H9 (cell line): ENCODE data around the gene ABCF1. TPM values are rescaled to one million over a fixed set of nuclear protein-coding genes. Genes with fewer than 3 reads are reported as not detected.

ENCODE experiments used
- DNase-seq: peaks from one replicate; pipeline ENCODE4 v3.0.0-alpha.2; 2017
- H2AFZ ChIP-seq: one replicate; pipeline ENCODE4 v1.6.1; 2013; ENCODE audit warnings: mild to moderate bottlenecking, low read length, control low read depth, moderate library complexity
- H2AK5ac ChIP-seq: 2 replicates; pipeline ENCODE4 v1.6.1; 2013; ENCODE audit warnings: low read length, control low read depth, mixed read lengths; ENCODE audit not compliant: insufficient read length
- H2BK120ac ChIP-seq: one replicate; pipeline ENCODE4 v1.6.1; 2013; ENCODE audit warnings: low read depth, mild to moderate bottlenecking, low read length, control low read depth, inconsistent platforms; ENCODE audit not compliant: poor library complexity, severe bottlenecking
- H2BK12ac ChIP-seq: 2 replicates; pipeline ENCODE4 v1.6.1; 2013; ENCODE audit warnings: low read length, control low read depth, mixed read lengths, low read depth; ENCODE audit not compliant: insufficient read length
- H2BK15ac ChIP-seq: 2 replicates; pipeline ENCODE4 v1.6.1; 2013; ENCODE audit warnings: low read depth, low read length, control low read depth
- H2BK20ac ChIP-seq: one replicate; pipeline ENCODE4 v1.6.1; 2013; ENCODE audit warnings: low read depth, mild to moderate bottlenecking, low read length, control low read depth, inconsistent platforms; ENCODE audit not compliant: poor library complexity, severe bottlenecking
- H2BK5ac ChIP-seq: 2 replicates; pipeline ENCODE4 v1.6.1; 2013; ENCODE audit warnings: low read length, control low read depth, mixed read lengths; ENCODE audit not compliant: insufficient read length
- H3K14ac ChIP-seq: 2 replicates; pipeline ENCODE4 v1.6.1; 2013; ENCODE audit warnings: low read length, control low read depth; ENCODE audit not compliant: insufficient read depth
- H3K18ac ChIP-seq: 2 replicates; pipeline ENCODE4 v1.6.1; 2013; ENCODE audit warnings: low read depth, mild to moderate bottlenecking, mixed read lengths, low read length, control low read depth; ENCODE audit not compliant: insufficient read length
- H3K23ac ChIP-seq: 2 replicates; pipeline ENCODE4 v1.6.1; 2013; ENCODE audit warnings: low read length, control low read depth, mixed read lengths, low read depth; ENCODE audit not compliant: insufficient read length
- H3K23me2 ChIP-seq: 2 replicates; pipeline ENCODE4 v1.6.1; 2013; ENCODE audit warnings: low read depth, mild to moderate bottlenecking, mixed read lengths, low read length, control low read depth; ENCODE audit not compliant: insufficient read length, poor library complexity, severe bottlenecking
- H3K27ac ChIP-seq: 2 replicates; pipeline ENCODE4 v1.5.1; 2013; ENCODE audit warnings: low read length, control low read depth, mixed read lengths, low read depth; ENCODE audit not compliant: insufficient read length
- H3K27me3 ChIP-seq: 2 replicates; pipeline ENCODE4 v1.6.1; 2013; ENCODE audit warnings: low read length, control low read depth, inconsistent platforms; ENCODE audit not compliant: insufficient read depth
- H3K4ac ChIP-seq: 2 replicates; pipeline ENCODE4 v1.6.1; 2013; ENCODE audit warnings: low read depth, mild to moderate bottlenecking, control low read depth, inconsistent platforms, low read length, moderate library complexity
- H3K4me1 ChIP-seq: 2 replicates; pipeline ENCODE4 v1.6.1; 2013; ENCODE audit warnings: low read length, control low read depth, inconsistent platforms; ENCODE audit not compliant: insufficient read depth
- H3K4me2 ChIP-seq: 2 replicates; pipeline ENCODE4 v1.6.1; 2013; ENCODE audit warnings: low read length, control low read depth, mixed read lengths; ENCODE audit not compliant: insufficient read length, insufficient read depth
- H3K56ac ChIP-seq: 2 replicates; pipeline ENCODE4 v1.6.1; 2013; ENCODE audit warnings: low read depth, mild to moderate bottlenecking, mixed read lengths, low read length, control low read depth; ENCODE audit not compliant: insufficient read length
- H3K79me1 ChIP-seq: 2 replicates; pipeline ENCODE4 v1.6.1; 2013; ENCODE audit warnings: low read depth, mild to moderate bottlenecking, moderate library complexity, low read length, control low read depth, inconsistent platforms; ENCODE audit not compliant: insufficient read depth, poor library complexity, severe bottlenecking
- H3K79me2 ChIP-seq: 2 replicates; pipeline ENCODE4 v1.6.1; 2013; ENCODE audit warnings: low read length, control low read depth, inconsistent platforms; ENCODE audit not compliant: insufficient read depth
- H3K9ac ChIP-seq: 2 replicates; pipeline ENCODE4 v1.6.1; 2013; ENCODE audit warnings: low read length, control low read depth, mixed read lengths; ENCODE audit not compliant: insufficient read length; ENCODE audit errors: extremely low read depth
- H3K9me3 ChIP-seq: one replicate; pipeline ENCODE4 v1.6.1; 2013; ENCODE audit warnings: low read depth, low read length, inconsistent platforms; ENCODE audit not compliant: control insufficient read depth
- H3T11ph ChIP-seq: one replicate; pipeline ENCODE4 v1.6.1; 2013; ENCODE audit warnings: mild to moderate bottlenecking, low read length, control low read depth, inconsistent platforms
- H4K20me1 ChIP-seq: one replicate; pipeline ENCODE4 v1.6.1; 2013; ENCODE audit not compliant: control insufficient read depth, insufficient read length, insufficient read depth
- H4K5ac ChIP-seq: 2 replicates; pipeline ENCODE4 v1.6.1; 2013; ENCODE audit warnings: low read depth, mild to moderate bottlenecking, mixed read lengths, low read length, control low read depth; ENCODE audit not compliant: insufficient read length
- H4K8ac ChIP-seq: replicated peaks from 2 replicates; pipeline ENCODE4 v1.6.1; 2013; ENCODE audit warnings: low read length, control low read depth, mixed read lengths, low read depth; ENCODE audit not compliant: insufficient read length
- H4K91ac ChIP-seq: 2 replicates; pipeline ENCODE4 v1.6.1; 2013; ENCODE audit warnings: low read depth, mild to moderate bottlenecking, moderate library complexity, mixed read lengths, low read length, control low read depth; ENCODE audit not compliant: insufficient read length
- H3K27ac Mint-ChIP-seq, 3 experiments: 2 replicates in 2 of 3; 3 replicates in 1 of 3; pipeline ENCODE4 v1.8.0; 2020 to 2021; ENCODE audit warnings: mixed read lengths in 3 of 3, mild to moderate bottlenecking in 1 of 3, moderate library complexity in 1 of 3
- H3K27me3 Mint-ChIP-seq: 2 replicates; pipeline ENCODE4 v1.8.0; 2021; ENCODE audit warnings: low read depth, mild to moderate bottlenecking, moderate library complexity, mixed read lengths
- H3K36me3 Mint-ChIP-seq, 3 experiments: 2 replicates in 2 of 3; 3 replicates in 1 of 3; pipeline ENCODE4 v1.8.0; 2020 to 2021; ENCODE audit warnings: low read depth in 3 of 3, mixed read lengths in 3 of 3; ENCODE audit not compliant: insufficient read depth in 1 of 3
- H3K4me1 Mint-ChIP-seq, 2 experiments: 2 replicates each; pipeline ENCODE4 v1.8.0; 2020; ENCODE audit warnings: mixed read lengths in 2 of 2
- H3K4me3 Mint-ChIP-seq, 2 experiments: 2 replicates in 1 of 2; 3 replicates in 1 of 2; pipeline ENCODE4 v1.8.0; 2020 to 2021; ENCODE audit warnings: mild to moderate bottlenecking in 2 of 2, mixed read lengths in 2 of 2, moderate library complexity in 1 of 2
- H3K9me3 Mint-ChIP-seq, 2 experiments: 2 replicates in 1 of 2; 3 replicates in 1 of 2; pipeline ENCODE4 v1.8.0; 2020; ENCODE audit warnings: mild to moderate bottlenecking in 2 of 2, mixed read lengths in 2 of 2, moderate library complexity in 1 of 2
- CTCF ChIP-seq: fragments of 200-600 bp; sonication (generic); conservative IDR thresholded peaks from 3 replicates; pipeline ENCODE4 v1.8.0; 2021; ENCODE audit warnings: antibody characterized with exemption, mild to moderate bottlenecking
- WGBS: extraction: QIAGEN DNeasy Blood & Tissue Kit; methylation state at CpG from one replicate; pipeline ENCODE4 v1.1.7; 2013; ENCODE audit warnings: missing lambda C conversion rate, low lambda C conversion rate, mixed read lengths; ENCODE audit not compliant: insufficient read length; ENCODE audit errors: extremely low coverage; 5-methylcytosine and 5-hydroxymethylcytosine counted together
- total RNA-seq: library from RNA; stranded (reverse); gene quantifications from 2 replicates; pipeline ENCODE4 v1.2.1, GENCODE V29; 2021

The ABCF1 gene
- total RNA-seq, 1 experiment from 2014 or later: 118 TPM

- no peaks in the 10 kb centered on the region for H3K9me3 Mint-ChIP-seq
- Histone ChIP-seq H3K23ac (no peak overlapping the region), H3K4me1 (no peaks in the 10 kb centered on the region), H3K4ac (no peak overlapping the region), H3K23me2 (no peaks in the 10 kb centered on the region), H3K79me1 (no peaks in the 10 kb centered on the region), H2BK12ac (no peak overlapping the region), H2AK5ac (no peak overlapping the region), H3K14ac (no peak overlapping the region), H3K27ac (no peak overlapping the region), H4K8ac (no peak overlapping the region), H2BK5ac (no peak overlapping the region), H3K27me3 (no peaks in the 10 kb centered on the region), H2BK20ac (no peak overlapping the region), H3K79me2 (no peaks in the 10 kb centered on the region), H2BK120ac (no peak overlapping the region), H4K91ac (no peak overlapping the region), H2AFZ (no peak overlapping the region), H4K20me1 (peaks cover 3% of the 10 kb centered on the region), H4K5ac (no peak overlapping the region), H3K56ac (no peak overlapping the region), H3K9ac (no peak overlapping the region), H3T11ph (no peak overlapping the region), H3K9me3 (no peaks in the 10 kb centered on the region), H3K18ac (no peak overlapping the region), H2BK15ac (no peak overlapping the region), H3K4me2 (no peak overlapping the region)
- no peak overlapping the region for H3K4me3 Mint-ChIP-seq
- peaks cover 2% of the 10 kb centered on the region for H3K27me3 Mint-ChIP-seq
- TF ChIP-seq CTCF: no peak
- WGBS: no CpG with 5 or more reads among the region's 13 CpGs
- no peak overlapping the region for H3K27ac Mint-ChIP-seq
- DNase-seq: no peak
- H3K4me1 Mint-ChIP-seq: no peaks in the 10 kb centered on the region
- peaks cover 63 to 94% (median 92%) of the 10 kb centered on the region in 3 experiments for H3K36me3 Mint-ChIP-seq
Measured at GRCh38 chr6:30603961-30604360, 32.7 kb downstream of the ABCF1 start.
